Osteoblast (primary cell): ENCODE measurements around the gene EGLN1. TPM values are rescaled to one million over a fixed set of nuclear protein-coding genes. Genes with fewer than 3 reads are reported as not detected.

ENCODE experiments used
- DNase-seq: peaks from one replicate; pipeline ENCODE4 v3.0.0; 2011; ENCODE audit warnings: low spot score, mixed read lengths; ENCODE audit not compliant: insufficient read length; ENCODE audit errors: missing footprints
- H2AFZ ChIP-seq: 2 replicates; pipeline ENCODE4 v1.6.0; 2011; ENCODE audit warnings: mild to moderate bottlenecking, low read length
- H3K27ac ChIP-seq: 2 replicates; pipeline ENCODE4 v1.5.1; 2011; ENCODE audit warnings: mild to moderate bottlenecking, low read depth, low read length, moderate library complexity
- H3K27me3 ChIP-seq: 2 replicates; pipeline ENCODE4 v1.6.0; 2012; ENCODE audit warnings: mild to moderate bottlenecking, control low read depth, inconsistent platforms, low read length, moderate library complexity; ENCODE audit not compliant: insufficient read depth
- H3K36me3 ChIP-seq: 2 replicates; pipeline ENCODE4 v1.5.1; 2011; ENCODE audit warnings: mild to moderate bottlenecking, low read length, control low read depth, moderate library complexity; ENCODE audit not compliant: insufficient read depth
- H3K4me1 ChIP-seq: 2 replicates; pipeline ENCODE4 v1.5.1; 2011; ENCODE audit warnings: mild to moderate bottlenecking, low read length, control low read depth, moderate library complexity; ENCODE audit not compliant: insufficient read depth
- H3K4me2 ChIP-seq: 2 replicates; pipeline ENCODE4 v1.6.0; 2011; ENCODE audit warnings: mild to moderate bottlenecking, low read length; ENCODE audit not compliant: insufficient read depth
- H3K4me3 ChIP-seq: fragments of 200-600 bp; sonication (generic); 3 replicates; pipeline ENCODE4 v1.5.1; 2012; ENCODE audit warnings: mild to moderate bottlenecking, low read length, inconsistent platforms; ENCODE audit not compliant: insufficient read depth
- H3K79me2 ChIP-seq: 2 replicates; pipeline ENCODE4 v1.6.0; 2012; ENCODE audit warnings: mild to moderate bottlenecking, low read length, control low read depth, inconsistent platforms; ENCODE audit not compliant: insufficient read depth
- H3K9me3 ChIP-seq: 2 replicates; pipeline ENCODE4 v1.5.1; 2011; ENCODE audit warnings: low read depth, low read length, control low read depth
- H4K20me1 ChIP-seq: 2 replicates; pipeline ENCODE4 v1.6.0; 2012; ENCODE audit warnings: mild to moderate bottlenecking, low read length, control low read depth; ENCODE audit not compliant: insufficient read depth
- CTCF ChIP-seq: IDR thresholded peaks from 2 replicates; pipeline ENCODE4 v1.5.1; 2011; ENCODE audit warnings: mild to moderate bottlenecking, low read depth, low read length, moderate library complexity; ENCODE audit errors: extremely low read depth
- total RNA-seq: library from RNA; depleted of rRNA; stranded (reverse); fragments of >200 nt; gene quantifications from 2 replicates; pipeline ENCODE4 v1.2.3, GENCODE V29; 2012

Gene EGLN1
- total RNA-seq, 1 donor, result 52.5 TPM

- Histone ChIP-seq H3K4me2 (no peak overlapping the region), H3K36me3 (no peaks in the 10 kb centered on the region), H3K79me2 (no peaks in the 10 kb centered on the region), H2AFZ (no peak overlapping the region), H4K20me1 (no peaks in the 10 kb centered on the region), H3K27ac (no peak overlapping the region), H3K4me1 (no peaks in the 10 kb centered on the region), H3K4me3 (no peak overlapping the region), H3K27me3 (no peaks in the 10 kb centered on the region), H3K9me3 (no peaks in the 10 kb centered on the region)
- no peak for DNase-seq
- TF ChIP-seq CTCF, result peak; percentile 60
Measured at GRCh38 chr1:231315887-231316286, 106.2 kb downstream of the EGLN1 start.

Other genes starting within 250 kb of the EGLN1 start
- gene GNPAT, start 181.1 kb downstream of the EGLN1 start, total RNA-seq, result 52.1 and 56.6 TPM in 2 replicates
- gene EXOC8, start 84.4 kb downstream of the EGLN1 start, total RNA-seq, result 14.4 and 16.3 TPM in 2 replicates
- 15.3 and 17.0 TPM in 2 replicates for gene SPRTN, start 84.0 kb downstream of the EGLN1 start, total RNA-seq
- 44.5 TPM in 2 replicates for gene TSNAX, start 106.4 kb upstream of the EGLN1 start, total RNA-seq
- gene DISC1, start 204.5 kb upstream of the EGLN1 start, total RNA-seq, result 10.3 and 11.9 TPM in 2 replicates